Sciatic nerve (tissue), 2 donors: Measurements from ENCODE around the gene ZSWIM5. TPM values are rescaled to one million over a fixed set of nuclear protein-coding genes. Genes with fewer than 3 reads are reported as not detected.

ENCODE experiments used
- ATAC-seq: fragments of 200-7000 bp; cut with Tn5 transposase; one replicate; pipeline ENCODE4 v1.9.1; 2020; ENCODE audit warnings: mild to moderate bottlenecking, moderate library complexity
- DNase-seq: peaks from one replicate; pipeline ENCODE4 v3.0.0-alpha.2; 2020; ENCODE audit warnings: low spot score
- intact Hi-C: fragments of 100-400 bp; cut with DNase I; formaldehyde crosslinking; loops from one replicate; pipeline ENCODE4 v1.14.2; 2022
- total RNA-seq: library from RNA; stranded (reverse); fragmentation: NEBNext Ultra II Directional; extraction: Animal tissue kit (Norgen Biotek cat#: 25700); gene quantifications from one replicate; pipeline ENCODE4 v1.2.1, GENCODE V29; 2021
- donor health status: DM: no; HTN: no; CAD: no.
- donor health status: DM: no; HTN: no; CAD: no.

ZSWIM5 gene
- total RNA-seq, 1 donor from 2014 or later = 2.8 TPM

- DNase-seq (no peak), ATAC-seq (no peak)
- intact Hi-C loops = no loop called here
These were observed 161.5 kb downstream of the ZSWIM5 start for GRCh38 chr1:45044916-45045315.

GRCh38 chr1:45043094-45043493, 163.3 kb downstream of the ZSWIM5 start:
- DNase-seq = no peak
- intact Hi-C loops = no loop called here
- ATAC-seq = no peak

- intact Hi-C loops = no loop called here
- no peak for DNase-seq
- no peak for ATAC-seq
These were observed 166.1 kb downstream of the ZSWIM5 start for GRCh38 chr1:45040297-45040696.

GRCh38 chr1:45038661-45039364, 167.6 kb downstream of the ZSWIM5 start:
- no peak for DNase-seq
- ATAC-seq = no peak
- intact Hi-C loops = no loop called here

- ATAC-seq (no peak), DNase-seq (no peak)
- intact Hi-C loops = no loop called here
These were observed 168.2 kb downstream of the ZSWIM5 start for GRCh38 chr1:45038240-45038639.

GRCh38 chr1:45037456-45037855, 168.9 kb downstream of the ZSWIM5 start:
- ATAC-seq (no peak), DNase-seq (no peak)
- intact Hi-C loops = no loop called here

- no peak for DNase-seq
- intact Hi-C loops = no loop called here
- ATAC-seq = no peak
These were observed 170.6 kb downstream of the ZSWIM5 start for GRCh38 chr1:45035631-45036301.

GRCh38 chr1:45033356-45033755, 173.0 kb downstream of the ZSWIM5 start:
- ATAC-seq = no peak
- intact Hi-C loops = no loop called here
- no peak for DNase-seq

- intact Hi-C loops = no loop called here
- ATAC-seq = no peak
- DNase-seq = no peak
These were observed 173.6 kb downstream of the ZSWIM5 start for GRCh38 chr1:45032837-45033236.

- intact Hi-C loops = no loop called here
- no peak for ATAC-seq
- DNase-seq = no peak
These were observed 180.0 kb downstream of the ZSWIM5 start for GRCh38 chr1:45026446-45026845.

- ATAC-seq = no peak
- intact Hi-C loops = no loop called here
- no peak for DNase-seq
These were observed 182.7 kb downstream of the ZSWIM5 start for GRCh38 chr1:45023663-45024062.

- DNase-seq (no peak), ATAC-seq (no peak)
- intact Hi-C loops = loop anchor here (2.0 to 10.0 kb wide), 3 partner anchors 282 to 866 kb away; partner anchors contain the start of gene TESK2
These were observed 187.7 kb downstream of the ZSWIM5 start for GRCh38 chr1:45018599-45019230.

- ATAC-seq (no peak), DNase-seq (no peak)
- intact Hi-C loops = loop anchor here (10.0 kb wide), 2 partner anchors 478 to 868 kb away; partner anchors contain the start of gene TESK2
These were observed 189.6 kb downstream of the ZSWIM5 start for GRCh38 chr1:45016767-45017166.

GRCh38 chr1:45016090-45016697, 190.2 kb downstream of the ZSWIM5 start:
- ATAC-seq = no peak
- intact Hi-C loops = loop anchor here (10.0 kb wide), 2 partner anchors 479 to 869 kb away; partner anchors contain the start of gene TESK2
- DNase-seq = no peak

GRCh38 chr1:45015683-45016082, 190.7 kb downstream of the ZSWIM5 start:
- ATAC-seq = no peak
- no peak for DNase-seq
- intact Hi-C loops = loop anchor here (10.0 kb wide), 2 partner anchors 479 to 869 kb away; partner anchors contain the start of gene TESK2

GRCh38 chr1:45014321-45015028, 191.9 kb downstream of the ZSWIM5 start:
- DNase-seq (peak; percentile 89), ATAC-seq (peak; percentile 51)
- intact Hi-C loops = loop anchor here (10.0 kb wide), 2 partner anchors 480 to 870 kb away; partner anchors contain the start of gene TESK2

GRCh38 chr1:45013551-45014209, 192.7 kb downstream of the ZSWIM5 start:
- ATAC-seq (no peak), DNase-seq (no peak)
- intact Hi-C loops = loop anchor here (10.0 kb wide), 2 partner anchors 481 to 871 kb away; partner anchors contain the start of gene TESK2

GRCh38 chr1:45012639-45013278, 193.6 kb downstream of the ZSWIM5 start:
- DNase-seq (peak; percentile 87), ATAC-seq (peak; percentile 52)
- intact Hi-C loops = loop anchor here (10.0 kb wide), 2 partner anchors 482 to 872 kb away; partner anchors contain the start of gene TESK2
